MM.1S (cell line): ENCODE results near the gene CCDC180.

ENCODE experiments used
- CTCF ChIP-seq: fragments of 300-600 bp; sonication (generic); IDR thresholded peaks from 2 replicates; pipeline ENCODE4 v1.5.1; 2016; ENCODE audit warnings: antibody characterized with exemption, low read length, mixed read lengths
- EZH2 ChIP-seq: fragments of 300-600 bp; sonication (generic); optimal IDR thresholded peaks from 2 replicates; pipeline ENCODE3; 2017; ENCODE audit warnings: low read depth, mild to moderate bottlenecking, antibody characterized with exemption, low read length, mixed read lengths

GRCh38 chr9:97276310-97276852 lies 31.1 kb upstream of the CCDC180 start:
- TF ChIP-seq CTCF (no peak), EZH2 (no peak)
